Kidney epithelial cell (primary cell): ENCODE data around the gene RCAN2. TPM values are rescaled to one million over a fixed set of nuclear protein-coding genes. Genes with fewer than 3 reads are reported as not detected.

Experiments
- DNase-seq: peaks from one replicate; pipeline ENCODE4 v3.0.0-alpha.2; 2010; ENCODE audit warnings: low read depth
- H3K27me3 ChIP-seq: 2 replicates; pipeline ENCODE4 v1.6.0; 2011; ENCODE audit warnings: low read length; ENCODE audit not compliant: control insufficient read depth, insufficient read depth
- H3K36me3 ChIP-seq: 2 replicates; pipeline ENCODE4 v1.5.1; 2011; ENCODE audit warnings: low read length; ENCODE audit not compliant: control insufficient read depth, insufficient read depth
- H3K4me3 ChIP-seq: 2 replicates; pipeline ENCODE4 v1.5.1; 2011; ENCODE audit warnings: low read depth, mild to moderate bottlenecking, control low read depth, low read length
- CTCF ChIP-seq: IDR thresholded peaks from 2 replicates; pipeline ENCODE4 v1.5.1; 2011; ENCODE audit warnings: mild to moderate bottlenecking, moderate library complexity, low read length, control low read depth, inconsistent platforms; ENCODE audit not compliant: insufficient read depth, poor library complexity, severe bottlenecking
- total RNA-seq: library from RNA; depleted of rRNA; stranded (reverse); fragments of >200 nt; gene quantifications from 2 replicates; pipeline ENCODE4 v1.2.3, GENCODE V29; 2015

RCAN2 gene
- total RNA-seq, 1 donor from 2014 or later: 6.2 TPM

- DNase-seq: no peak
- Histone ChIP-seq H3K4me3 (no peak overlapping the region), H3K27me3 (no peaks in the 10 kb centered on the region), H3K36me3 (no peaks in the 10 kb centered on the region)
- TF ChIP-seq CTCF: no peak
Observed at GRCh38 chr6:46469021-46469420, 22.2 kb downstream of the RCAN2 start.

DNA sequence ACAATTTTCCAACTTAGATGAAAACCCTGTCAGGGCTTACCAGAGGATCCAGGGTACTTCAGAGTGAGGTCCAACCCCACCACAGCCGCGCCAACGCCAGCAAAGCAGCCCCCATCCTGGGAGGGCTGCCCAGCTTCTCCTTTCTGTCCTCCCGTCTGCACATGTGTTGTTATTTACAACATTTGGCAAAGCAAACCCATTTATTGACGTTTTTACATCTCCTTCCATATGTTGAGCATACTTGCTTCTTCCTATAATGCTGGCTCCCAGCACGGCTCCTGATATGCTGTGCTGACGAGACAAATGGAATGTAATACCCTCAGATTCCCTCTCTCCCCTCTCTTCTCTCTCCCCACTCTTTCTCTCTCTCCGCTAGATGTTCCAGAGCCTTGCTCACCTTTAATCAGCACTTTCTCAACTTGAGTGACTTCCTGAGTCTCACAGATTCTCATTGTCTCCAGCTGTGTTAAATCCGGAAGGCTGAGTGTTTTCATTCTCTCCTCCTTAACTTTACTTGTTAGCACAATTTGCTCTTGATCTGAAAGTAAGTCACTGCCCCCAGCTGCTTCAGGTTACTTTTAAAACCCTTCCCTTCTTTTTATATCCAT is 22.7 kb downstream of the RCAN2 start:
- TF ChIP-seq CTCF: no peak
- no peaks in the 10 kb centered on the region for H3K36me3 ChIP-seq
- H3K4me3 ChIP-seq: no peak overlapping the region
- no peaks in the 10 kb centered on the region for H3K27me3 ChIP-seq
- no peak for DNase-seq

DNA sequence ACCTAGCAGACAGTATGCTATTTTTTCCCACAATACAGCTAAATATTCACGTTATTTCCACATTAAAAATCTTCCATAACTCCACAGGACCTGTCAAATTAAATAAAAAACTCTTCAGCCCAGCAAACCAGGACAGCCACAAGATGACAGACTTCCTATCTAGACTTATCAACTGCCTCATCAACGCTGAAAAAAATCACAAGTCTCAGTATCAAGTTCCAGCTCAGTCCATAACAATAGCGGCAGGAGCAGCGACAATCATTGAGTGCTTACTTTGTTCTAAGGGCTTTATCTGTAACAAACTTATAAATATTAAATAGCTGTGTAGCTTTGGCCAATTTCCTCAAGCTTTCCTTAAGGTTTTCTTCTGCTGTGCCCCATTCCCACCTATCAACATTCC is 24.7 kb downstream of the RCAN2 start:
- TF ChIP-seq CTCF: no peak
- Histone ChIP-seq H3K36me3 (no peaks in the 10 kb centered on the region), H3K4me3 (no peak overlapping the region), H3K27me3 (no peaks in the 10 kb centered on the region)
- no peak for DNase-seq

- Histone ChIP-seq H3K36me3 (no peaks in the 10 kb centered on the region), H3K27me3 (no peaks in the 10 kb centered on the region), H3K4me3 (no peak overlapping the region)
- DNase-seq: no peak
- TF ChIP-seq CTCF: no peak
Observed at GRCh38 chr6:46465294-46466165, 25.7 kb downstream of the RCAN2 start.

DNA sequence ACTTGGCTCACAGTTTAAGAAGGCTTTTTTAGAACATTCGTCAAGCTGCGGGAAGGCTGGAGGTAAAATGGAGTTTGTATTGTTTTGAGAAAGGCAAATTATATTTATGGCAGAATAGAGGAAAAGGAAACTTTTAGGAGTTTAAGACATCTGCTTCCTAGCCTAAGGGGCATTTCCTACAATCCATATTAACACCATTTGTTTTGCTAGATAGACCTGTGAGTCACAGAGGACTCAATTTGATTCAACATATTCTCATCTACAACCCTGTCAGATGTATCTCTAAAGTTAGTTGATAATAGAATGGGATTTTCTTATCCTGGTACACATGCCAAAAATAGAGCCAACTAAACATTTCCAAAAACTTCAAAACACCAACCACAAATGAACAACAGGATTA is 35.0 kb downstream of the RCAN2 start:
- no peak for TF ChIP-seq CTCF
- Histone ChIP-seq H3K36me3 (no peaks in the 10 kb centered on the region), H3K4me3 (no peak overlapping the region), H3K27me3 (no peaks in the 10 kb centered on the region)
- no peak for DNase-seq
